IPS-18c (cell line): ENCODE data around the gene NPRL2.

Experiments used
- H3K4me3 ChIP-seq: 2 replicates; pipeline ENCODE4 v1.7.0; 2013; ENCODE audit warnings: low read depth, mild to moderate bottlenecking, low read length, moderate library complexity; ENCODE audit not compliant: insufficient read depth
- H3K9me3 ChIP-seq: one replicate; pipeline ENCODE4 v1.6.1; 2013; ENCODE audit warnings: mild to moderate bottlenecking, low read length, moderate library complexity; ENCODE audit not compliant: control insufficient read depth, insufficient read depth

NPRL2 gene

GRCh38 chr3:50355829-50356552 is 5.4 kb upstream of the NPRL2 start:
- Histone ChIP-seq H3K9me3 (peaks cover 2% of the 10 kb centered on the region), H3K4me3 (no peak overlapping the region)

GRCh38 chr3:50354850-50355249 is 4.3 kb upstream of the NPRL2 start:
- Histone ChIP-seq H3K9me3 (peaks cover 2% of the 10 kb centered on the region), H3K4me3 (no peak overlapping the region)

GRCh38 chr3:50354186-50354764 is 3.7 kb upstream of the NPRL2 start:
- peaks cover 2% of the 10 kb centered on the region for H3K9me3 ChIP-seq
- no peak overlapping the region for H3K4me3 ChIP-seq

GRCh38 chr3:50353245-50354004 is 2.9 kb upstream of the NPRL2 start:
- H3K4me3 ChIP-seq: no peak overlapping the region
- H3K9me3 ChIP-seq: no peaks in the 10 kb centered on the region

DNA sequence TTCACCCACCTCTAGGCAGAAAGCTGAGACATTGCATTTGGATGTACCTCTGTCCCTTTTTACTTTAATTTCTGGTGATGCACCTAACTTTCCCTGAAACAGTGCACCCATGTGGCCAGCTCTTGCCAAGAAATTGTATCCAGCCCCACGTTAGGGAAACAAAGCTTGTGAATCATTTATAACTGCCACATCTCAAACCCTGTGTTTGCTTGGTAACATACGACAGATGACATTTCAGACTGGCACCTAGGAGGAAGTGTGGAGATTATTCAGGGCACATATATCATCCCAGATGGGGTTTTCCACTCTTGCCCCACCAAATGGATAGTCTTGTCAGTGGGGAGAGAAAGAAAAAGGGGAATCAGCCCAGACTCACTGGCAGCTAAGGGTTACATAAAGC is 2.2 kb upstream of the NPRL2 start:
- no peaks in the 10 kb centered on the region for H3K9me3 ChIP-seq
- H3K4me3 ChIP-seq: no peak overlapping the region

- Histone ChIP-seq H3K4me3 (peak overlapping the region; percentile 95), H3K9me3 (no peaks in the 10 kb centered on the region)
These were observed 735 bp upstream of the NPRL2 start for GRCh38 chr3:50351323-50351697.

GRCh38 chr3:50350213-50350526 is 405 bp downstream of the NPRL2 start:
- H3K4me3 ChIP-seq: peak overlapping the region; percentile 95
- H3K9me3 ChIP-seq: no peaks in the 10 kb centered on the region

DNA sequence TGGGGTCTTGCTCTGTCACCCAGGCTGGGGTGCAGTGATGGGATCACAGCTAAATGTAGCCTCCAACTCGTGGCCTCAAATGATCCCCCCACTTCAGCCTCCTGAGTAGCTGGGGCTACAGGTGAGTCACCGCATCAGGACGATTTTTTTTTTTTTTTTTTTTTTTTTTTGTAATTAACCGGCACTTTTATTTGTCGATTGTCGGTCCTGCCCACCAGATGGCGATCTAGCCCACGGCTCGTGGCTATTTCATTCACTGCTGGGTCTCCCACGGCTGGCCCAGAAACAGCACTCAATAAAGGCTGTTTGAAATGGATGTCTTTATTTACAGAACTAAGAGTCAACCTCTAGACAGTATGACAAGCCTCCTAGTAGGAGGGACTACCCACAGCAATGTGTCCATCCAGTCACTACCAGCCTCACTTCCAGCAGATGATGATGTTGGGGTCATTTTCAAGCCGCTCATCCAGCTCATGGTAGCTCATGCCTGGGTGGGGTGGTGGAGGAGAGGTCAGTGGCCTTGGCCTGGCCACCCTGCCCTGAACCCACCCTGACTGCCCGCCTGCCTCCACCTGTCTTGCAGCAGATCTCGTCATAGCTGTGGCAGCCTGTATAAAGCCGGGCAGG is 3.3 kb downstream of the NPRL2 start:
- Histone ChIP-seq H3K4me3 (no peak overlapping the region), H3K9me3 (no peaks in the 10 kb centered on the region)

- peak within 1 kb of the TSS; percentile 38 for H3K4me3 ChIP-seq
These were observed 4.9 kb downstream of the NPRL2 start, which contains the start of gene ZMYND10 for GRCh38 chr3:50345586-50346234. Gene ZMYND10 (minus strand): TSS chr3:50345732. CDS start chr3:50345579, 153 bp downstream.

GRCh38 chr3:50345008-50345407 is 5.6 kb downstream of the NPRL2 start:
- Histone ChIP-seq H3K4me3 (peak overlapping the region; percentile 38; the same call in 1 of the 2 replicates), H3K9me3 (no peaks in the 10 kb centered on the region)

More at GRCh38 chr3:50345586-50346234, 4.9 kb downstream of the NPRL2 start, which contains the start of gene ZMYND10:
- H3K9me3 ChIP-seq: no peaks in the 10 kb centered on the region

- H3K9me3 ChIP-seq: no peaks in the 10 kb centered on the region
- no peak overlapping the region for H3K4me3 ChIP-seq
These were observed 7.6 kb downstream of the NPRL2 start for GRCh38 chr3:50342813-50343633.

GRCh38 chr3:50341996-50342650 is 8.5 kb downstream of the NPRL2 start:
- Histone ChIP-seq H3K9me3 (no peaks in the 10 kb centered on the region), H3K4me3 (no peak overlapping the region)

- Histone ChIP-seq H3K9me3 (no peaks in the 10 kb centered on the region), H3K4me3 (peak overlapping the region; percentile 15; the same call in 1 of the 2 replicates)
These were observed 9.0 kb downstream of the NPRL2 start for GRCh38 chr3:50341537-50341936.

- Histone ChIP-seq H3K4me3 (peak within 1 kb of the TSS; percentile 50), H3K9me3 (no peaks in the 10 kb centered on the region)
These were observed 9.9 kb downstream of the NPRL2 start, which contains the start of gene RASSF1 for GRCh38 chr3:50340448-50341329. Gene RASSF1 (minus strand): TSS chr3:50340836. CDS start chr3:50340805, 31 bp downstream.

GRCh38 chr3:50340147-50340447 is 10.5 kb downstream of the NPRL2 start:
- no peaks in the 10 kb centered on the region for H3K9me3 ChIP-seq
- H3K4me3 ChIP-seq: peak overlapping the region; percentile 50
